Forelimb muscle (tissue), 1 donor: ENCODE measurements around the gene C1orf216. TPM values are rescaled to one million over a fixed set of nuclear protein-coding genes. Genes with fewer than 3 reads are reported as not detected.
A peak's percentile ranks its signal among the peaks of the same experiment; 100 is the strongest.
"Not testable (repeated sequence)": the region's sequence is repeated elsewhere in the genome, so short reads cannot be mapped to it uniquely, and the experiment has no call there.

Experiments
- DNase-seq: peaks from one replicate; pipeline ENCODE4 v3.0.0-alpha.2; 2013; ENCODE audit warnings: low read depth
- polyA plus RNA-seq: library from polyadenylated mRNA; unstranded; fragments of 120-200 nt; gene quantifications from one replicate; pipeline ENCODE4 v1.2.1, GENCODE V29; 2013; ENCODE audit not compliant: insufficient read length

The C1orf216 gene, protein sequence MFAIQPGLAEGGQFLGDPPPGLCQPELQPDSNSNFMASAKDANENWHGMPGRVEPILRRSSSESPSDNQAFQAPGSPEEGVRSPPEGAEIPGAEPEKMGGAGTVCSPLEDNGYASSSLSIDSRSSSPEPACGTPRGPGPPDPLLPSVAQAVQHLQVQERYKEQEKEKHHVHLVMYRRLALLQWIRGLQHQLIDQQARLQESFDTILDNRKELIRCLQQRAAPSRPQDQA
- polyA plus RNA-seq, result 9.5 TPM

DNA sequence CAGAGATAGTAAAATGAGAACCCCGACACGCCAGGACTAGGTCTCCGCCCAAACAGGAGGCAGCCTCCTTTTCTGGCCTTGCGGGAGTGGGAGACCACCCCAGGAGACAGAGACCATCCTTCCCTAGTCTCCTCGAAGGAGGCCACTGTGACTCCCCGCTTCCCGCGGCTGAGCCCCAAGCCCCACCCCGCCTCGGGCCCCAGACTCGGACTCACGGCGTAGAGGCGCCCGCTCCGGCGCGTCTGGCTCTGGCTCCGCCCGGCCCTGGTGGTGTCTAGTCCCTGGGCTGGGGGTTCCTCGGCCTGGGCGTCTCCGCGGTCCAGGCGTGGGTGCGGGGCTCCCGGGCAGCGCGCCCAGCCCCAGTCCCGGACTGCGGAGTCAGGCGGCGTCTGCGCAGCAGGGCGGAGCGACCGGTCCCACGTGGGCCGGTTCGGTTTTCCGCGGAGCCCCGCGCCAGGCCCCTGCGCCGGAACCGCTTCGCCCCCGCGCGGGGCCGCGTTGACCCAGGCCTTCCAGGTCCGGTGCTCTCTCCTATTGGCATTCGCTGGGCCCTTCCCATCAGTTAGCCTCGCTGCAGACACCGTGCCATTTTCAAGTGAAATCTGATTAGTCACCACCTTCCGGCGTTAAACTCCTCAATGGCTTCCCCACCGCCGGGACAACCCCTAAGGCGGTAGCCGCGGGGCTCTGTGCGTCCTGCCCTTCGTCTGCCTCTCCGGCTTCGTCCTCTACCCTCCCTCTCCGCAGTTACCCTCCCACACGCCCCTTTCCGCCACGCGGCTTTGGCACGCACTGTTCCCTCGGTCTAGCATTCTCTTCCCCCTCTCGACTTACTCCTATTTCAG is at the start of gene C1orf216:
Gene C1orf216, minus strand, starts transcription at position 393 of the 845 bp plus-strand sequence. CDS start 2,563 bp downstream, outside the sequence.
- peak; percentile 35 for DNase-seq

DNA sequence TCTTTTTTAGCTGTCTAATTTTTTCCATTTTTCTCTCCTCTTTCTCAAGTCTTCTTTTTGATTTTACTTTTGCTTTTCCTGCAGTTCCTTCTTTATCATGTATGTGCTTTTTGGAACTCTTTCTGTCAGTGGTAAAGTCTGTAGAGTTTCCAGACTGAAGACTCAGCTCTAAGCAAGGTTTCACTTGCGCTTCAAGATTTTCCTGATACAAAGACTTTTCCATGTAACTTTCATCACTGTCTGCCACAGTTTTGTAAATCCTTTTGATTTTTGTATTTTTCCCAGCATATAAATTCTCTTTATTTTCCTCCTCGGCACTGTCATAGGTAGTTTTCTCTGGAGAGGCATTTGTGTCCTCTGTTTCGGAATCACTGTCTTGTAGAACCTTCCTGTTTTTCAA is 45.6 kb upstream of the C1orf216 start:
- DNase-seq, result no peak

DNA sequence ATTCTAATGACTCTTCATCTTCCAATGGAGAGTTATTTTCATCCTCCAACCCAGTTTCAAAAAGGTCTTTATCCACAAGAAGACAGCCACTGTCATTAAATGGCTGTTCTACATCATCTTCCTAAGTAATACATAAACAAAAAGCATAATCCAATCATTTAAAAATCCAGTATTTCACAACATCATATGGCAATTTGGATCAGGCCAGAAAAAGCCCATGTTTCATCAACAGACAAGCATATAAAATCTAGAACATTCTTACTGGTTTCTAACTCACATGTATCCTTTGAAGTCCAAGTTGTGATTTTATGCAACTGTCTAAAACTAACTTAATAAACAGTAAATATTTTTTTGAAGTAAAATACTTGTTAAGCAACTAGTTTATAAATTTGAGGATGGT is 44.5 kb upstream of the C1orf216 start:
- DNase-seq, result no peak

DNA sequence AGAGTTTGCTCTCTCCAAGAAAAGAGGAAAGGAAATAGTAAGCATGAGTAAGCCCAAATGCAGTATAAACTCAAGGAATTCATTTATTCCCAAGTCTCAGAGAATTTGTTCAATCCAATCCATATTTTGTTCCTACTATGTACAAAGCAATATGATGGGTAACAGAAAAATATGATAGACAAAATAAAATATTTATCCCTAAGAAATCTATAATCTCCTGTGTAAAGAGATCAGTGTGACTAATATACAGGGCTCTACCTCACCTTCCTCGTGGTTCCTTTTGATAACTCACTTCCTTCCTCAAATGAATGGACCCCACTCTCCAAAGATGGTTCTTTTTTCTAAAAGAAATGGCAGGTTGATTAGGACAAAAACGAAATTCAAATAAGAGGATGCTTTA is 43.5 kb upstream of the C1orf216 start:
- no peak for DNase-seq

DNA sequence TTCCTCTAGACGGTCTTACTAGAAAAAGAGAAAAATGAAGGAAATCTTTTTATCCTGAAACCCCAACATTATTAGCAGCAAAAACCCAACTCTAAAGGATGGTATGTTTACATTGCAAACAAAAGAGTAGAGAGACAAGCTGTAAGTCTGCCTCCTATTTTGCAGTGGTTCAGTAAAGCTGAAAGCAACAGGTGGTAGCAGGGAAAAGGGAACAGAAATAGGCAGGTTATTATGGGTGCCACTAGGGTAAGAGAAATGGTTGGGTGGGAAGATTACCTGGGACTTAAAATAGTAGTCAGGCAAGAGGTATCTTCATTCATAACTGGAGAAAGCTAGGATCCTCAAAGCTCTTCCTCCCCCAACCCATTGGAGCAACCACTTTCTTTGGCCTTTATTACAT is 37.4 kb upstream of the C1orf216 start:
- no peak for DNase-seq

DNA sequence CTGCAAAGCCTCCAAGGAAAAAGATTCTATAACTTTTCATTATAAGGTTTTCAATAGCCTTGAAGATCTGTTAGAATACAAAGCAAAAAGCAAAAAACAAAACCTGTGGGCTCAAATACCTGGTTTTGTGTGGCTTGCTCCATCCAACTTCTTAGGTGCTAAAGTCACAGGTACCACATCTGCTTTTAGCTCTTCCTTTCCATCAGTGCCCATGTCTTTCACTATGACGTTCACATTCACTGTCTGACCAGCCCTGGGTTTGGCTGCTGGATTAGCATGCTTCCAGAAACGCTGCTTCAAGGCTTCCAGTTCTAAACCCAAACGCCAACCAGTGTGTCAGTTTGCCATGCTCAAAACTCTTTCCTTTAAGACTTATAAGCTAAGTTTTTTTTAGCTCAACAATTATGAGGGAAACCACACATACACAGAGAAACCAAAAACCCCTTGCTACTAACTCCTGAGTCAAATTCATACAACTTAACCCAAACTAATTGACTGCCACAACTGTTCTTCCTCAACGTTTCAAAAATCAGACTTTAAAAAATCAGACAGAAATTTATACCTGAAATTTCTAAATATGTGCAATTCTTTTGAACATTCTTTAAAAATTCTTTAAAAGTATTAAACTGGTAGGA is 35.1 kb upstream of the C1orf216 start:
- DNase-seq, result no peak

DNA sequence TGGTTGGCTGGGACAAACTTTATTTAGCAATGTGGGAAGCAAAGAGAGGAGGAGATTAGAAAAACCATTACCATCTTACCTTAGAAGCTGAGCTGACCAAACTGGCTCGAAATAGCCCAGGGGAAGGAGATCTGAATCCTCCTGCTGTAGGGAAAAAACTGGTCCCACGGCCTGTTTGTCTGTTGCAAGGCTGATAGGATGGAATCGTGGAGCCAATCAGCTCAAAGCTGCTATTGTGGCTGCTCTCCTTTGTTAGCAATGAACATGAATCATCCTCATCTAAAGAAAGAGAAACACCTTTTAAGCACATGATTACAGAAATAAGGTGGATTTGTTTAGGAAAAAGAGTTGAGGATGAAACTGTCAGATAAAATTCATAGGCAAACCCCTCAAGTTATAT is 29.6 kb upstream of the C1orf216 start:
- no peak for DNase-seq

DNA sequence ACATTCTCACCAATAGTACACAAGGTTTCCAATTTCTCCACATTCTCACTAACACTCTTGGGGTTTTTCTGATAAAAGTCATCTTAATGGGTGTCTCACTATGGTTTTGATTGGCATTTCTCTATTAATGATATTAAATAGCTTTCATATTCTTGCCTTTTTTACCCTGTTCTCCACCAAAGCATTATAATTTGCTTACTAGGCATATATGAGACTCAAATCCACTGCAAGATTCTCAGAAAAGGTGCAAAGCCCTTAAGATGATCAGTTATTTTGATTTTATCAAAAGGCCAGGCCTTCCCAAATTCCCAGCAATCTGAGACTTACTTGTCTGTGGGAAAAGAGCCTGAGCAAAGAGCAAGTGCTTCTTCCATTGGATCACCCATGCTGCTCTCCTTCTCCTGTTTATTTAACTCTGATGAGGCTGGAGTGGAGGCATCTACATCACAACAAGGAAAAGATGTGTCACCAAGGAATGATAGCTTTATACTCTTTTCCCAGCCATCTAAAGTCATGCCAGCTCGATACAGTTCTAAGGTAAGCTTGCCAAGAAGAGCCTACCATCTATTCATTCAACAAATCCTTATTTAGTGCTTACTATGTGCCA is 26.5 kb upstream of the C1orf216 start:
- no peak for DNase-seq

DNA sequence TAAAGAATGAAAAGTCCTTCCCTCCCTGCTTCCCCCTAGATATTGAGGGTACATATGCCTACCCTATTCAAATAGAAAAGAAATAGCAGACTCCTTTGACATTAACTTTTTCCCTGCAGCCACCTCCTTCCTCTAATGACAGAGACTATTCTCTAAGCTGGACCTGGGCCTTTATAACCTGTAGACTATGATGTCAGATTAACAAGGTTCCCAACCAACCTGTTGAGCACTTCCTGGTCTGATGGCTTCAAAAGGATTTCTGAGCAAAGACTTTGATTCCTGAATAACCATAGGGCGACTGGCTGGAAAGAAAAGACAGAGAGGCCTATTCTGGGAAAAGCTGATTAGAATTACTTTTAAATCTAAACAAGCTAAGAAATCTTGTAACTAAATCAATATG is 18.4 kb upstream of the C1orf216 start:
- DNase-seq, result no peak

DNA sequence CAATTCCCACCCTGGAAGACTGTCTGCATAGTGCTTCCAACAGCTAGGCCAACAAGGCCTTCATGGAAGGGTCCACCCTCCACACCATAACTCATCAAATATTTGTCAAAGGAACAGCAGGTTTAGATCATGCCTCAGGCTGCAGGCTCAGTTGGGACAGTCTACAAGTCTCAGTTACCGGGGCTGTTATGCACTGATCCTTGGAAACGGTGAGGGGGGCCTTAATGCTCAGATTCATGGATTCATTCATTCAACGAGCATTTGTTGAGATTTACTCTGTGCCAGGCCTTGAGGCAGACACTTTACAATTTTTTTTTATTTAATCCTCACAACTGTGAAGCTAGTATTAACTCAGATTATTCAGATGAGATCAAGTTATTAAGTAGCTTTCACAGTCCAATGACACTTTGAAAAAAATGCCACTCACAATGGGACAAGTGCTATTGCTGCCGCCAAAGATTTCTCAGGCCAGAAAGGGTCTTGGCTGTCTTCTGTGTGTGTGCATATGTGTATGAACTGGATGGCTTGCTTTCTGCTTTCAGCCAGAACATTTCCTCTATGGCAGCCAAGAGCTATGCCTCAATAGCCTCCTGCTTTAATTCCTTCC is 8.9 kb upstream of the C1orf216 start:
- DNase-seq, result no peak

DNA sequence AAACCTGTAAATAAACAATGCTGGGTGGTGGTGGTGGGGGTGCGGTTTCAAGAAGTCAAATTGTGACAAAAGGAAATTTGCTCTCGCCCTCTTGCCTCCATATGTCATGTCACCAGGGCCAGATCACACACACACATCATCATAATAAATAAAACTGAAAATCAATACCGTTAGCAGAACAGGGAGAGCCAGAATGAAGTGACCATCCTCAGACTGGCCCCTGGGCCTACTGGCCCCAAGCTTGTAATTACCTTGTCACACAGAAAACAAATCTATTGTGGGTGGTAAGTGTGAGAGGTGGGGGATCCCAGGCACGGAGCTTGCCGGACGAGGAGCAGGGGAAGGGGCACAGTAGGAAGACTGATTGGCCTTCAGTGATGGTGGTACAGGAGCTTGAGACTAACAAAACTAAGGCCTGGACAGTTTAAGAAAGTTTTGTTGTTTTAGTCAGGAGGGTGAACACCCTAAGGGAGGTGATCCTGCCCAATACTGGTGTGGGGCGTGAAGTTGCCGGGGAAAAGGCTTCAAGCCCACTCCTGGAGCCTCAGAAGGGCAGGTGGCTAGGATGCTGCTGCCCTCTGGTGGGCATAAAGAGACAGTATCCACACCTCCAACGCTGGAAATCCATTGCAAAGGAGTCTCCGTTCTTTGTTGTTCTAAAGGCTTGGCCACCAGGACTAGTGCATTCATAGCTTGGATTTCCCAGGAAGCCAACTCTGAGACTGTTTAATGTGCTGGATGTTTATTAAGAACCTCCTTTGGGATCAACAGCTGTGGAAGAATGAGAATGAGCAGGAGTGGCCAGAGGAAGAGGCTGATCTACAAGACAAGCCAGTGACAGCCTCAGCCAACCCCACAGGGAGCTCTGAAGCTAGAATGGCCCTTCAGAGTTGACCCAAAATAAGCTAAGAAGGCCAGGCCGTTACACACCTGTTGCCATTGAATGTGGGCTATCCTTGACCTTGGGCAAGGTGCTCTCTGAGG is 8.1 kb upstream of the C1orf216 start:
- no peak for DNase-seq

DNA sequence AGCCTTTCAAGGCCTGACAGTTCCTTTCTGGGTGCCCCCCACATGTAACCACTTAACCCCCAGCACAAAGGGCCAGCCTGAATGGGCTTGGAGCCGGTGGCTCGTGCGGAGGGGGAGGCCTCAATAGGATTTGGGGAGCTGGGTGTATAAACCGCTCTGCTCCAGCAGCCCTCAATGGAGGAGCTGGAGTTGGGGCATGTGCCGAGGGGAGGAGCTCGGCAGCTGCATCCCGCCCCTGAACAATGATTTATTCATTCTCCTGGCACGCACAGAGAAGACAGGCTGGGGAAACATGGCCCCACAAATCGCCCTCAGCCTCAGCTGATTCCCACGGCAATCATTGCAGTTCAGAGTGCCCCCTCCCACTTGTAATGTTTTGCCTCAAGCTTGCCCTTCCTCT is 6.9 kb upstream of the C1orf216 start:
- DNase-seq, result no peak

DNA sequence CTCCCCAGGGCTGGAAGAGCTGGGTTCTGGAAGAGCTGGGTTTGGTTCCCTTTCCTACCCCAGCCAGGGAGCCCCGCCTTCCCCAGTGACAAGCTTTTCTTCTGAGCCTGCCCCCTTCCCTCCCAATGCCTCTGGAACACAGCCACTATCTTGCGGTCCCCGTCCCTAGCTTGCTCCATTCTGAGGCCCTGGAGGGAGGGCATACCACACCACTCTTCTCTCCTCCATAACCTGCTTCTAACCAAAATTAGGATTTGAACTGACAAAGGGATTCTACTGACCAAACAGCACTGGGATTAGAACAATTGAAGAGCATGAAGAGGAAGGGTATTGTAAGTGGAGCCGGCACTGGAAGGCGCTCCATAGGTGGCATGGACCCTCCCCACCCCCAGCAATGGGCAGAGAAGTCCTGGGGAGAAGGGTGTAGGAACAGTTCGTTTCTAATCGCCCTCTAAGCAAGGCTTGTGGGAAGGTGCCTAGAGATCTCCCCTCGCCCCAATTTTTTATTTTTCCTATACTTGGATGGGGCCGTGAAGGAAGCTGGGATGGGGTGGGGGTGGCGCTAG is 690 bp downstream of the C1orf216 start:
- DNase-seq, result no peak

DNA sequence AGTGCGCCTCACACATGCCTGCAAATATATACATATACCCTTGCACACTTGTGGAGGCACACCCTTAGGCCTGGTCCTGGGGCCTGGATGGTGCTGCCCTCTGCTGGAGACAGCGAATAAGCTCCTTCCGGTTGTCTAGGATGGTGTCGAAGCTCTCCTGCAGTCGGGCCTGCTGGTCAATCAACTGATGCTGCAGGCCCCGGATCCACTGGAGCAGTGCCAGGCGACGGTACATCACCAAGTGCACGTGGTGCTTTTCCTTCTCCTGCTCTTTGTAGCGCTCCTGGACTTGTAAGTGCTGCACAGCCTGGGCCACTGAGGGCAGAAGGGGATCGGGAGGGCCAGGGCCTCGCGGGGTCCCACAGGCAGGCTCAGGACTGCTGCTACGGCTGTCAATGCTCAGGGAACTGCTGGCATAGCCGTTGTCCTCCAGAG is 3.1 kb downstream of the C1orf216 start:
- DNase-seq, result no peak

DNA sequence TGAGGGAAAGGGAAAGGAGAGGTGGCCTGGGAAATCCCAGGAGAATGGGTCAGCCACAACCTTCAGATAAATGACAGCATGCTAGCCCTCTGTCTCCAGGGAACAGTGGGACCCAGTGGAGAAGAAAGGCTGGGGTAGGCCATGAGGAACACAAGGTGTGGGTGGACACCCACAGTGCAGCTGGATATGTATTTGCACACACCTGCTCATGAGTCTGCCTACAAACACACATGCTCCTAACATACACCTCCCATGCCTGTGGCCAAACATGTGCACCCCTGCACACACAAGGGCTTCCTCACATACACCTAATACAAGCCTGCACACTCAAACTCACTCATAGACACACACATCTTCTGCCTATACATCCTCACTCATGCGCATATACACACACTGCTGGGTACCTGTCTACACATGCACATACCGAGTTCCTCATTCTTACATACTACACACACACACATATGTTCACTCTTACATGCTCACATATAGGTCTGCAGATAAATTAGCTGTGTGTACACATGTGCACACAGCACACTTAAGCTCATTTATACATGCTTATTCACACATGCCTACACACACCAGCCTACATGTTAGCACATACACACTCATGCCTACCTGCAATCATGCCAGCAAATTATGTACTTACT is 3.6 kb downstream of the C1orf216 start:
- DNase-seq, result no peak

DNA sequence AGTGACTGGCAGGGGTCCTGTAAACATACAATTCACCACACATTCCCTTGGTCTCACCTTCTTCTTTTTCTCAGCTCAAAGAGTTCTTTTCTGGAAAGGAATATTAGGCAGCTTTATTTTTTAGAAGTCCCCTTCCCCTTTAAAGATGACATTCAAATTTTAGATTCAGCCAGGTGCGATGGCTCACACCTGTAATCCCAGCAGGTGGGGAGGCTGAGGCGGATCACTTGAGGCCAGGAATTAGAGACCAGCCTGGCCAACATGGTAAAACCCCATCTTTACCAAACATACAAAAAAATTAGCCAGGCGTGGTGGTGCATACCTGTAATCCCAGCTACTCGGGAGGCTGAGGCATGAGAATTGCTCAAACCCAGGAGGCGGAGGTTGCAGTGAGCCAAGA is 7.6 kb downstream of the C1orf216 start:
- not testable (repeated sequence) for DNase-seq

DNA sequence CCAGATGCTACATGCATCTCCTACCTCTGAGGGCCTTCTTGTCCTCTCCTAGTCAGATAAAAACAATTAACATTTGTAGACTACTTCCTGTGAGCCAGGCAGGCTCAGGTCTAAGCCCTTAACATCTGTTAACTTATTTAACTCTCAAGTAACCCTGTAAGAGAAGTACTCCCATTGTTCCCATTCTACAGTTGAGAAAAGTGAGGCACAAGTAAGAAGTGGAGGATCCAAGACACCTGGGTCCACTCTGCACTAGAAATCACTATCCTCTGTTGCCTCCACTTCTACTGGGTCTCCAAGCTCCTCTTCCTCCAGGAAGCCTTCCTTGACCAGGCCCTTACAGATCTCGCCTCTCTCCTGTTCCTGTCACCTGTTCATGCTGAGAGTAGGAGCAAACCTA is 9.7 kb downstream of the C1orf216 start:
- no peak for DNase-seq

DNA sequence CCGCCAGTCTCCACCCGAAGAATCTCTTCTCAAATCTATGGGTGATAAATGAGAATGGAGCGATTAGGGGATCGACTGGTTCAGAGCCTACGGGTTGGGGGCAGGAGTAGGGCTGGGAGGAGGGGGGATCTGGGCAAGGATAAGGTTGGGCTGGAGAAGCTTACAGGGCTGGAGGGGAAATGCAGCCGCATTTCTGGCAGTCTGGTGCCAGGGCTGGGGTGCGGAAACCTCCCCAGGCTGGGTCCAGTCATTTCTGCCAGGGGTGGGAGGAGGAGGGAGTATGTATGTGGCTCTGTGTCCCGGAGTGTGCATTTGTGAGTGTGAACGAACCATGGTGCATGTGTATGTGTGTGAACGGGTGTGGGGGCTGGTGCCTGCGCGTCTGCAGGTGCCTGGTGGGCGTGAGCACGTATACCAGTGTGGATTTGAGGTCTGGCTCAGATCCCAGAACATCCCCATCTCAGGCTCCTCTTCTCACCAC is 10.2 kb downstream of the C1orf216 start:
- DNase-seq, result no peak

DNA sequence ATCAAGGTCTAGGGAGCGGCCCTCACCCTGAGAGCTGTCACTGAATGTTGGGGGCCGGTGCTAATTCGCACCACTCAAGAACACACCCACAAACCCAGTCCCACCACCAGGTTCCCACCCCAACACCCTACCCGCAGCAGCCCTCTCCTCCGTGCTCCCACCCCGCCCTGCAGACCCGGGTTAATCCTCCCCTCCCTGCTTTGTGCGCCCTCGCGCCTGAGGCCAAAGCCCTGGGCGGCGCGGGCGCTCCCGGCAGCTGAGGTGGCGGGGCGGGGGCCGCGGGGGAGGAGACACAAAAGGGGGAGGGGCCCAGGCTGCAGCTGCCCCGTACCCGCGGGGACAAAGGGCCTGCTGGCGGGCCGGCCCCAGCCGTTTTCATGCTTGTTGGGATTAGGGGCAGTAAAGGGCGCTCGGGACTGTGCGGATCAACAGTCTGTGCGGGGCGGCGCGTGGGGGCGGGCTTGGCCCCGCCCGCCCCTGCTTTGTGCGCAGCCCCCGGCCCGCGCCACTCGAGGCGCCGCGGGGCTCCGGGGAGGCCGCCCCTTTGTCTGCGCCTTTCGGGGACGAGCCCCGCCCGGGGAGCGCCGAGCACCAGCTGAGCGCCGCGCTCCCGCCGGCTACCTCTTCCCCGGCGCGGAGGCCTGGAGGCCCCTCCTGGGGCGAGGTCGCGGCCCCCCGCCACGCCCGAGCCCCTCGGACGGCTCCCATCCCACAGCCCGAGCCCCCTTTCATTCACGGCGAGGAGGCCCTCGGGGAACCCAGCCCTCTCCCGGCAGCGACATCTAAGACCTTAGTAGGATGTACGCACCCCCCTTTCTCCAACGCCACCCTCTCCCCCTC is 10.9 kb downstream of the C1orf216 start:
- DNase-seq, result no peak
